HG03442 (cell line): Measurements from ENCODE around the gene HOXC10.

Experiments
- ATAC-seq: cut with Tn5 transposase; IDR thresholded peaks from one replicate; pipeline ENCODE4 v1.9.1; 2021; ENCODE audit warnings: mild to moderate bottlenecking, moderate library complexity; ENCODE audit not compliant: unreplicated experiment

The HOXC10 gene

GRCh38 chr12:53990311-53991076 is 5.5 kb downstream of the HOXC10 start:
- no peak for ATAC-seq

- no peak for ATAC-seq
Measured at GRCh38 chr12:53991077-53991460, 6.1 kb downstream of the HOXC10 start.

GRCh38 chr12:53992377-53992889 is 7.5 kb downstream of the HOXC10 start:
- no peak for ATAC-seq

- ATAC-seq = no peak
Measured at GRCh38 chr12:53993162-53994008, 8.4 kb downstream of the HOXC10 start.

GRCh38 chr12:53994009-53994263 is 9.0 kb downstream of the HOXC10 start:
- no peak for ATAC-seq

- no peak for ATAC-seq
Measured at GRCh38 chr12:53994264-53995001, 9.5 kb downstream of the HOXC10 start.

- no peak for ATAC-seq
Measured at GRCh38 chr12:53995002-53995377, 10.0 kb downstream of the HOXC10 start.

GRCh38 chr12:53995378-53996239 is 10.7 kb downstream of the HOXC10 start:
- ATAC-seq = no peak

GRCh38 chr12:53996240-53997203 is 11.6 kb downstream of the HOXC10 start:
- no peak for ATAC-seq

- ATAC-seq = no peak
Measured at GRCh38 chr12:53997204-53998109, 12.5 kb downstream of the HOXC10 start.

GRCh38 chr12:53998110-53998899 is 13.4 kb downstream of the HOXC10 start:
- no peak for ATAC-seq

GRCh38 chr12:53998900-53999236 is 13.9 kb downstream of the HOXC10 start:
- ATAC-seq = no peak

GRCh38 chr12:53999559-54000115 is 14.7 kb downstream of the HOXC10 start:
- no peak for ATAC-seq

GRCh38 chr12:54000116-54001114 is 15.5 kb downstream of the HOXC10 start, which contains the start of gene HOXC9:
HOXC9 (plus strand) TSS chr12:54000161; CDS start chr12:54000189, 28 bp downstream.
- ATAC-seq = no peak

- no peak for ATAC-seq
Measured at GRCh38 chr12:54001283-54002187, 16.6 kb downstream of the HOXC10 start.
